ENCODE measurements around the gene ITGA2.
"Not testable (repeated sequence)": the region's sequence is repeated elsewhere in the genome, so short reads cannot be mapped to it uniquely, and the experiment has no call there.

The ITGA2 gene

DNA sequence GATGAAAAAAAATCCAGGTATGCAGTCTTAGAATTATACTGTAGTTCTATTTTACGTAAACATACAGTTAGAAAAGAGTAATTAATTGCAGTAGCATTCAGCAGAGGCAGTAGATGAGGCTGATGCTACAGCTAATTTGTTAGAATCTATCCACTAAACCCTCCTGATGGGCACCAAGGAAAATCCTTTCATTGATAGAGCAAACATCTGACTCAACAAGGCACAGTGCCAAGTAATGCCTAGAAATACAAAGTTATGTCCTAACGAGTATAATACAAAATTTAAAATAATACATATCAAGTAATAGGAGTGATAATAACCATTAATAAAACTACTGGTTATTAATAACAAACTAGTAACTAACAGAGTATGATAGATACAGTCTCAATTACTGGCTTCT is 111.5 kb downstream of the ITGA2 start:
- no peak for DNase-seq (ENCODE audit: low spot score)

DNA sequence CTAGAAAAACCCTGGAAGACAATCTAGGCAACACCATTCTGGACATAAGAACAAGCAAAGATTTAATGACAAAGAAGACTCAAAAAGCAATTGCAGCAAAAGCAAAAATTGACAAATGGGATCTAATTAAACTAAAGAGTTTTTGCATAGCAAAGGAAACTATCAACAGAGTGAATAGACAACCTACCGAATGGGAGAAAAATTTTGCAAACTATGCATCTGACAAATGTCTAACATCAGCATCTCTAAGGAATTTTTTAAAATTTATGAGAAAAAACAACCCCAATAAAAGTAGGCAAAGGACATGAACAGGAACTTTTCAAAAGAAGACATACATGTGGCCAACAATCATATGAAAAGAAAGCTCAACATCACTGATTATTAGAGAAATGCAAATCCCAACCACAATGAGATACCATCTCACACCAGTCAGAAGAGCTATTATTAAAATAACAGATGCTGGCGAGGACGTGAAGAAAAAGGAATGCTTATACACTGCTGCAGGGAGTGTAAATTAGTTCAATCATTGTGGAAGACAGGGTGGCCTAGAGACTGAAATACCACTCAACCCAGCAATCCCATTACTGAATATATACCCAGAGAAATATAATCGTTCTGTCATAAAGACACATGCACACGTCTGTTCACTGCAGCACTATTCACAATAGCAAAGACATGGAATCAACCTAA is 116.6 kb downstream of the ITGA2 start:
- no peak for DNase-seq (ENCODE audit: low spot score)

DNA sequence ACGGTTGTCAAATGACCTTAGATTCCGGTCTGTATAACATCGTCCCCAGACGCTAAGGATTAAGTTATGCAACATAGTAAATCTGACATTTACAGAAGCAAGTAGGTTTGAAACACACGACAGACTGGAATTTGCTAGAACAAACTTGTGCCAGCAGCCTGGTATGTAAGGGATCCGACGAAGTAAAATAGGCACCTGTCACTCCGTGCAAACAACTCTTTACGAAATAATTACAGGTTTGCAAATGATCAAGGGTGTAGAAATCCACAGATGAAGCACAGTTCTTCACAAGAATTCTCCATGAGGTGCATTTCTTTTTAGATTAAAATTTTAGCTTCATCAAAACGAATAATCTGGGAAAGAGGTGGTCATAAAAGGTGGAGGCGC is 119.9 kb downstream of the ITGA2 start:
- DNase-seq (ENCODE audit: low spot score), result peak; percentile 27

DNA sequence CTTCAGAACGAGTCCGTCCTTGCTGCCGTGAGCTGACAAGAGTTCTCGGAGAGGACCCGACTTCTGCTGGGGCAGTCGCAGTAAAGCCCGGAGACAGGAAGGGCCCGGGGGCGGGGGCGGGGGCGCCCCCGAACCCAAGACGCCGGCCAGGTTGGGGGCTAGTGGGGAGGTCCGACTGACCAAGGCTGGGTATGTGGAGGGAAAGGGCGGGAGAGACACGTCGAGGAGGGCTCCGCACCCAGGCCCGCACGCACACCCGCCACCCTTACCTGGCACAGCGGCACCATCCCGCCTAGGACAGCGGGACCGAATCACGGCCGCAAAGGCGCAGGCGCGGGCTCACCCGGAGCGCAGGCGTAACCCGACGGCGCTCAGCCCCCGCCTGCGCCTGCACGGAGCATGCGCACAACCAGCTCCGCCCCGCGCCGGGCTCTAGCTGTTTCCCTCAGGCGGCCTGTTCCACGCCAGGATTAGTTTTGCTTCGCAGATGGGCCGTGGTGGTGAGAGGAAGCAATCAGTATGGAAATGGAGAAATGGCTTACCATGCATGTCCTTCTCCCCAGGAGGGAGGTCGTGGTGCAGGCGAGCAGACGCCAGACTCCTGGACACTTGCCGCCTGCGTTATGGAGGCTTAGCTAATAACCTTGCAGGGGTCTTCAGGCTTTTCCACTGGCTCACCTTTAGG is 120.4 kb downstream of the ITGA2 start, which contains the start of gene MOCS2:
MOCS2 (minus strand) TSS at position 315 of the 685 bp plus-strand sequence. CDS start 2,583 bp downstream, outside the sequence.
- DNase-seq (ENCODE audit: low spot score), result peak; percentile 89

- DNase-seq (ENCODE audit: low spot score), result no peak
Measured at GRCh38 chr5:53110156-53110555, 121.0 kb downstream of the ITGA2 start.

- DNase-seq (ENCODE audit: low spot score), result no peak
Measured at GRCh38 chr5:53111139-53111538, 122.0 kb downstream of the ITGA2 start.

DNA sequence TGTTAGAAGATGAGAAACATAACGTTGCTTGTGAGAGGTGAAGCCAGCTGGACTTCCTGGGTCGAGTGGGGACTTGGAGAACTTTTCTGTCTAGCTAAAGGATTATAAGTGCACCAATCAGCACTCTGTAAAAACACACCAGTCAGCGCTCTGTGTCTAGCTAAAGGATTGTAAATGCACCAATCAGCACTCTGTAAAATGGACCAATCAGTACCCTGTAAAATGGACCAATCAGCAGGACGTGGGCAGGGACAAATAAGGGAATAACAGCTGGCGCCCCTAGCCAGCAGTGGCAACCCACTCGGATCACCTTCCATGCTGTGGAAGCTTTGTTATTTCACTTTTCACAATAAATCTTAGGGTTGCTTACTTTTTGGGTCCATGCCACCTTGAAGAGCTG is 123.2 kb downstream of the ITGA2 start:
- DNase-seq (ENCODE audit: low spot score), result not testable (repeated sequence)

- no peak for DNase-seq (ENCODE audit: low spot score)
Measured at GRCh38 chr5:53112909-53113308, 123.8 kb downstream of the ITGA2 start.

DNA sequence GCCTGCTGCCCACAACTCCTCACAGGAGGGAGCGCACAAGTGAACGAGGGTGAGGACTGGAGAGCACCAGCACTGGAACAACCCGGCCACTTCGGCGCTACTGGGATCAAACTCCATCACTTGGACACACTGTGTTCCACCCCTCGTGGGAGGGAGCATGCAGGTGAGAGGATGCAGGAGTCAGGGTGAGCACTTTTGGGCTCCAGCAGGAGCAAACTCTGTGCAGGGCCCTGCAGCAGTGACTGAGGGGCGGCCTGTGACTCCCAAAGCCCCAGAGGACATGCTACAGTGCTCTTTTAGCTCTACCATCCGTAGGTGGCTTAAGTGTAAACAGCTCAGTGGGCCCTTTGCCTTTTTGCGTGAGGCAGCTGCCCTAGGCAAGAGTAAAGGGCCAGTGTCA is 124.8 kb downstream of the ITGA2 start:
- DNase-seq (ENCODE audit: low spot score), result no peak

GRCh38 chr5:53114988-53115387 is 125.8 kb downstream of the ITGA2 start:
- DNase-seq (ENCODE audit: low spot score), result no peak

DNA sequence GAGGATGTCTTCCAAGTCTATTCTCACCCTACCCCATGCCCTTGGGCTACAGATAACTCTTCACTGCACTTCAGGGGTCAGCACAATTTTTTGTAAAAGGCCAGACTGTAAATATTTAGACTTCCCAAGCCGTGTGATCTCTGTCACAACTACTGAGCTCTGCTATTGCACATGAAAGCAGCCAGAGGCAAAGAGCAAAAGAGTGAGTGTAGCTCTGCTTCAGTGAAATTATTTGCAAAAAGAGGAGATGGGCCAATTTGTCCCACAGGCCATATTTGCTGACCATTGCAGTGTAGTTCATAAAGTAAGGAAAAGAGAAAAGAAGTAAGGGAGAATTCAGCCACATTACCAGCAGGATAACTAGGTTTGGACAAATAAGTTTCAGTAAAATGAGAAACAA is 127.4 kb downstream of the ITGA2 start:
- no peak for DNase-seq (ENCODE audit: low spot score)

DNA sequence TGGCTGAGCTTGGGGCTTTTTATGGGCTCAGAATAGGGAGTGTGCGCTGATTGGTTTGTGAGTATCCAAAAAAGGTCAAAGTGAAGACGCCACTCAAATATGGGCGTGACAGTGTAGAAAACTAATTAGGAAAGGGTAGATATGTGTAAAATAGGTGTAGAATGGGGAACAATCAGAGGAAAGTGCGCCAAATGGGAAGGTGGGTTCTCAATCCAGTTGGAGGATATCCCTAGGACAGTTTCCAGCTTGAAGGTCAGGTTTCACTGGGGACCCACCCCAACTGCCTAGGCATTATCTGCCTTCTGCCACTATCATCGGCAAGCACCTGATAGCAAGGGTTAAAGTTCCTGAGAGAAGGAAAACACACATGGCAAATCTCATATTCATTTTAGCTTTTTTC is 129.7 kb downstream of the ITGA2 start:
- DNase-seq (ENCODE audit: low spot score), result no peak

- DNase-seq (ENCODE audit: low spot score), result no peak
Measured at GRCh38 chr5:53120165-53120564, 131.0 kb downstream of the ITGA2 start.

- DNase-seq (ENCODE audit: low spot score), result no peak
Measured at GRCh38 chr5:53123702-53124101, 134.6 kb downstream of the ITGA2 start.

GRCh38 chr5:53126521-53126920 is 137.4 kb downstream of the ITGA2 start:
- no peak for DNase-seq (ENCODE audit: low spot score)

GRCh38 chr5:53127107-53127506 is 138.0 kb downstream of the ITGA2 start:
- no peak for DNase-seq (ENCODE audit: low spot score)

DNA sequence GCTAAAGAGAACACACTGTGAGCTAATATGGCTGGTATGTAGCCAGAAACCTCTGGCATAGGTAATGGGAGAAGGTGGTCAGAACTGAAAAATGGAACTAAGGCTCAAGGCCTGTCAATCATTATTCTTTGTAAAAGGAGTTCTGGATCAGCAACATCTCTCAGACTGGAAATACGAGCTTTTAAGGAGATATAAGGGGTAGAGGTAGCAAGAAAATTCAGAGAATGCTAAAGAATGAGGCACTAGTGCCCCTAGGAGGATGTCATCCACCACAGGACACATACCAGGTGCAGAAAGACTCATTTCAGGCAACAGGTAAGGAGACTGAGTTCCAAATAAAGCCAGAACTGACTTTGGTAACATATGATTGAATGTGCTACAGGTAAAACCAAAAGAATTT is 139.3 kb downstream of the ITGA2 start:
- no peak for DNase-seq (ENCODE audit: low spot score)

- DNase-seq (ENCODE audit: low spot score), result no peak
Measured at GRCh38 chr5:53130266-53130665, 141.1 kb downstream of the ITGA2 start.

DNA sequence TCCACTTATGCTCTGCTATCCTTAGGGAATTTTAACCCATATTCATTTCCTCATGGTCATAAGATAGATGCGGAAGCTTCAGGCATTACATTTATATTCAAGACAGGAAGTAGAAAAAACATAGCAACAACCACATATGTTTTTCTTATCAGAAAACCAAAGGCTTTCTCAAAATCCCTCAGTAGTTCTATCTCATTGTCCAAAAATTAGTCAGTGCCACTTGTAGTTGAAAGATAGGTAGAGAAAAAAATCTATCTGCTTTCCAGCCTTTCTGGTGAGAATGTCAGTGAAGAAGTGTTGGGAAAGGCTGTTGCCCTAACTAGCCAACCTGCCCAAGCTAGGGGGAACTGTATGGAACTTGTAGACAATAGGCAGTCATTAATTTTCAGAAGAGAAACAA is 143.9 kb downstream of the ITGA2 start:
- no peak for DNase-seq (ENCODE audit: low spot score)

All from putamen (tissue), 1 donor.